Measurements from ENCODE around the gene CYP4A22.
"Not testable (repeated sequence)": the region's sequence is repeated elsewhere in the genome, so short reads cannot be mapped to it uniquely, and the experiment has no call there.

Gene CYP4A22

GRCh38 chr1:47137198-47137597 lies at the start of gene CYP4A22:
Gene CYP4A22 (plus strand): TSS chr1:47137441. CDS start chr1:47137486, 45 bp downstream.
- DNase-seq = no peak

GRCh38 chr1:47089356-47089755 lies 47.9 kb upstream of the CYP4A22 start:
- peak; percentile 6 to 27 for DNase-seq

- not testable (repeated sequence) for DNase-seq
Observed at GRCh38 chr1:47091476-47091875, 45.8 kb upstream of the CYP4A22 start.

GRCh38 chr1:47104816-47105215 lies 32.4 kb upstream of the CYP4A22 start:
- no peak for DNase-seq

GRCh38 chr1:47106792-47107191 lies 30.4 kb upstream of the CYP4A22 start:
- DNase-seq = no peak

- DNase-seq = not testable (repeated sequence)
Observed at GRCh38 chr1:47107851-47108574, 29.2 kb upstream of the CYP4A22 start.

GRCh38 chr1:47109482-47109881 lies 27.8 kb upstream of the CYP4A22 start:
- not testable (repeated sequence) for DNase-seq

GRCh38 chr1:47113178-47113577 lies 24.1 kb upstream of the CYP4A22 start:
- no peak for DNase-seq

GRCh38 chr1:47121039-47121438 lies 16.2 kb upstream of the CYP4A22 start:
- DNase-seq = not testable (repeated sequence)

GRCh38 chr1:47124834-47125233 lies 12.4 kb upstream of the CYP4A22 start:
- DNase-seq = not testable (repeated sequence)

GRCh38 chr1:47126997-47127396 lies 10.2 kb upstream of the CYP4A22 start:
- not testable (repeated sequence) for DNase-seq

GRCh38 chr1:47128221-47128620 lies 9.0 kb upstream of the CYP4A22 start:
- DNase-seq = no peak

GRCh38 chr1:47128854-47129253 lies 8.4 kb upstream of the CYP4A22 start:
- not testable (repeated sequence) for DNase-seq

GRCh38 chr1:47129489-47130230 lies 7.6 kb upstream of the CYP4A22 start:
- DNase-seq = not testable (repeated sequence)

GRCh38 chr1:47132665-47133064 lies 4.6 kb upstream of the CYP4A22 start:
- DNase-seq = not testable (repeated sequence)

- DNase-seq = no peak
Observed at GRCh38 chr1:47137925-47138615, 829 bp downstream of the CYP4A22 start.

- not testable (repeated sequence) for DNase-seq
Observed at GRCh38 chr1:47140358-47140757, 3.1 kb downstream of the CYP4A22 start.

GRCh38 chr1:47143654-47144053 lies 6.4 kb downstream of the CYP4A22 start:
- DNase-seq = not testable (repeated sequence)

GRCh38 chr1:47146495-47146894 lies 9.3 kb downstream of the CYP4A22 start:
- DNase-seq = not testable (repeated sequence)

GRCh38 chr1:47147047-47147785 lies 10.0 kb downstream of the CYP4A22 start:
- no peak for DNase-seq

GRCh38 chr1:47149162-47149561 lies 11.9 kb downstream of the CYP4A22 start:
- DNase-seq = not testable (repeated sequence)

- not testable (repeated sequence) for DNase-seq
Observed at GRCh38 chr1:47156457-47156856, 19.2 kb downstream of the CYP4A22 start.

GRCh38 chr1:47157957-47158356 lies 20.7 kb downstream of the CYP4A22 start:
- not testable (repeated sequence) for DNase-seq

Data from NCI-H2081 (cell line).